Measurements from ENCODE around the gene MID1. TPM values are rescaled to one million over a fixed set of nuclear protein-coding genes. Genes with fewer than 3 reads are reported as not detected.

Gene MID1
- total RNA-seq, 1 donor from 2014 or later: 9.4 TPM

DNA sequence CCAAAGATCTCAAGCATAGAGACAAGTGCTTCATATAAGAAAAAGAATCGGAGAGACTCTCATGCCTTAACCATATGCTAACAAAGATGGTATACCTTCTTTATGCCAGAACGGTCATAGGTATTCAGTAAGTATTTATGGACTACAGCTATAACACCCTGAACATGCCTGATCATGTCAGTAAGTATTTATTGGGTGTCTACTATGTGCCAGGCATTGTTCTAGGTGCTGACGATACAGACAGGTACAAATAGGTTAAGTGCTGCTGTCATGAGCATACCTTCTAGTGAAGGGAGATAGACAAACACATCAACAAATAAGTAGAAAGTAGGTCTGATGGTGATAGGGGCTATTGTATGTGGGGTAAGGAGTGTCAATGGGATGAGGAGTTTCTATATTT is 9.5 kb upstream of the MID1 start:
- H3K27ac ChIP-seq (replicated peaks): no peak overlapping the region
- H3K9me3 ChIP-seq (replicated peaks): no peaks in the 10 kb centered on the region
- intact Hi-C loops (cut with micrococcal nuclease): loop anchor here (10.0 kb wide), 1 partner anchor 435 kb away; no protein-coding TSS in a partner anchor
- H3K4me3 ChIP-seq: no peak overlapping the region
- no peaks in the 10 kb centered on the region for H3K4me1 ChIP-seq
- H3K27me3 ChIP-seq (ENCODE audit: low read depth): no peaks in the 10 kb centered on the region
- H3K36me3 ChIP-seq: no peaks in the 10 kb centered on the region
- TF ChIP-seq, protein P1, sequence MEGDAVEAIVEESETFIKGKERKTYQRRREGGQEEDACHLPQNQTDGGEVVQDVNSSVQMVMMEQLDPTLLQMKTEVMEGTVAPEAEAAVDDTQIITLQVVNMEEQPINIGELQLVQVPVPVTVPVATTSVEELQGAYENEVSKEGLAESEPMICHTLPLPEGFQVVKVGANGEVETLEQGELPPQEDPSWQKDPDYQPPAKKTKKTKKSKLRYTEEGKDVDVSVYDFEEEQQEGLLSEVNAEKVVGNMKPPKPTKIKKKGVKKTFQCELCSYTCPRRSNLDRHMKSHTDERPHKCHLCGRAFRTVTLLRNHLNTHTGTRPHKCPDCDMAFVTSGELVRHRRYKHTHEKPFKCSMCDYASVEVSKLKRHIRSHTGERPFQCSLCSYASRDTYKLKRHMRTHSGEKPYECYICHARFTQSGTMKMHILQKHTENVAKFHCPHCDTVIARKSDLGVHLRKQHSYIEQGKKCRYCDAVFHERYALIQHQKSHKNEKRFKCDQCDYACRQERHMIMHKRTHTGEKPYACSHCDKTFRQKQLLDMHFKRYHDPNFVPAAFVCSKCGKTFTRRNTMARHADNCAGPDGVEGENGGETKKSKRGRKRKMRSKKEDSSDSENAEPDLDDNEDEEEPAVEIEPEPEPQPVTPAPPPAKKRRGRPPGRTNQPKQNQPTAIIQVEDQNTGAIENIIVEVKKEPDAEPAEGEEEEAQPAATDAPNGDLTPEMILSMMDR (IDR thresholded peaks at IDR 0.05; ENCODE audit: borderline replicate concordance): no peak
- DNase-seq: no peak

DNA sequence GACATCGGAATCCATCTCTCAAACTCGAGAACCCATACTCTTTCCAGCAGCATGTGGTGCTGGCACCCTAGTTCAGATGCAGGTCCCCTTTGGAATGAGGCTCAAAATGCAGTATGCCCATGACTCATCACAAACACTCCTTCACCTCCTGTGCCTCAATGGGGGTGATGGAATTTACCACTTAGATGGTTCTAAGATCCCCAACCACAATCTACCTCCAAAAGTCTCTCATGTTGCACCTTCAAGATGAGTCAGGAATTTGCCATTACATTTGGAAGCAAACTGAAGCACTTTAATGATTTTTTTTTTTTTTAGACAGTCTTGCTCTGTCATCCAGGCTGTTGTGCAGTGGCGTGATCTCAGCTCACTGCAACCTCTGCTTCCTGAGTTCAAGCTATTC is 8.5 kb upstream of the MID1 start:
- Histone ChIP-seq H3K36me3 (no peaks in the 10 kb centered on the region), H3K9me3 (replicated peaks) (no peaks in the 10 kb centered on the region), H3K27me3 (ENCODE audit: low read depth) (no peaks in the 10 kb centered on the region), H3K4me1 (no peaks in the 10 kb centered on the region), H3K4me3 (no peak overlapping the region), H3K27ac (replicated peaks) (no peak overlapping the region)
- TF ChIP-seq, protein P1 (IDR thresholded peaks at IDR 0.05; ENCODE audit: borderline replicate concordance): no peak
- intact Hi-C loops (cut with micrococcal nuclease): no loop called here
- no peak for DNase-seq

DNA sequence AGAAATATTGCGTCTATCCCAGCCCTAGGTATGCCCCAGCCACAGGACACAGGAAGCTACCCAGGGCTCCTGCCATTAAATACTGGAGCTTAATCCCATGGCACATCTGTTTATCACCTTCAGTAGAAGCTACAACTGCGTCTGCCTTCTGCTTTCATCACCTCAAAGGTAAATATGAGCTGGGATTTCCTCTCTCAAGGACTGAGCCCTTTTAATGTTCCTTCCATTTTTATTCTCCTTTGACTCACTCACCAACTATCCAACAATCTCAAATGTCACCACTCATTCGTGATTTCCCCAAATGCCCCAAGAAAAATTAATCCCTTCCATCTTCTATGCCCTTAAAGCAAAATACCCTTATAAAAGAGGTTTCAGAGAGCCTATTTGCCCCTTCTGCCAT is 1.8 kb upstream of the MID1 start:
- TF ChIP-seq, protein P1 (IDR thresholded peaks at IDR 0.05; ENCODE audit: borderline replicate concordance): no peak
- DNase-seq: no peak
- Histone ChIP-seq H3K27ac (replicated peaks) (no peak overlapping the region), H3K4me3 (no peak overlapping the region), H3K9me3 (replicated peaks) (no peaks in the 10 kb centered on the region), H3K36me3 (no peaks in the 10 kb centered on the region), H3K4me1 (no peaks in the 10 kb centered on the region), H3K27me3 (ENCODE audit: low read depth) (no peaks in the 10 kb centered on the region)
- intact Hi-C loops (cut with micrococcal nuclease): no loop called here

DNA sequence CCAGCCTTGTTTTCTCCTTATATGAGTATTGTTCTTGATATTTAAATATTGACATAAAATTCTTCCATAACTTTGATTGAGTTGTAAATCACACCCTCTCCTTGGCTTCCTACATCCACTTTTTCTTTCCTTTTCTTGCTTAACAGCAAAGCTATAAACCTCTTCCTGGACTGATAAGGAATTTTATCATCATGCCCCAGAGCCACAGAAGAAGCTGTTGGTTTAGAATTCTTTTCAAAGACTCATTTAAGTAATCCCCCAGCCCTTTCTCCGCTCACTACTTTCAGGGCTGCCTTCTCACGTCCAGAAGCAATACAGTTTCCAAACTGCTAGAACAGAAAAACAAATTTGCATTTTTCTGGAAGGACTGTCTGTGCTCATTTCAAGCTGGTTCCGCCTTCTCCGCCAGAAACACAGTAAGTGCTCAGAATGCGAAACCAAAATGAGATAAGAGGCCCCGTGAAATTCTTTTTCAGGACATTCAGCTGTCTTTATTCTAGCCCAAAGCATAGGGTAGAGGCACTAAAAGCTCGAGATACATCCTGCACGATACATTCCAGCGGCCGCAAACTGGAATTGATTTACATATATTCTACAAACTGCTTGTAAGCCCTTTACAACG is 849 bp downstream of the MID1 start:
- TF ChIP-seq, protein P1 (IDR thresholded peaks at IDR 0.05; ENCODE audit: borderline replicate concordance): no peak
- Histone ChIP-seq H3K27me3 (ENCODE audit: low read depth) (no peaks in the 10 kb centered on the region), H3K9me3 (replicated peaks) (no peaks in the 10 kb centered on the region), H3K36me3 (no peaks in the 10 kb centered on the region), H3K4me1 (no peaks in the 10 kb centered on the region), H3K27ac (replicated peaks) (peak overlapping the region; percentile 73), H3K4me3 (peak overlapping the region; percentile 75)
- no peak for DNase-seq
- intact Hi-C loops (cut with micrococcal nuclease): no loop called here

DNA sequence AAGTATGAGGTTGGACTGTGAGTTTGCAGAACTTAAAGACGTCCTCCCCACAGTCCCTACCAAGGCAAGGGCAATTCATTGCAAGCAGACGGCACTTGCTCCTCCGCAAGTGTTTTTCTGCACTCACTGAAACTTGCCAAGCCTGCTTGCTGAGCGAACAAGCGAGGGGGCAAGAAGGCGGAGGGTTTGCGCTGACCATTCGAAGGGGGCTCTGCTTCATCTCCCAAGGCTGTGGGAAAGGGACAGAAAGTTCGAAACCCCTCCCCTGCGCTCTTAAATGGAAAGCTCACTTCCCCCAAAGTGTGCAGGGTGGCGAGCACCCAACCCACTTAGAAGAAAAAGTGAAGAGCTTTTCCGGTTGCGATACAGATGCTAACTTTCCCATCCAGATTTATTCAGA is 1.4 kb downstream of the MID1 start:
- H3K4me3 ChIP-seq: peak overlapping the region; percentile 75
- H3K27me3 ChIP-seq (ENCODE audit: low read depth): no peaks in the 10 kb centered on the region
- DNase-seq: no peak
- TF ChIP-seq, protein P1 (IDR thresholded peaks at IDR 0.05; ENCODE audit: borderline replicate concordance): no peak
- H3K4me1 ChIP-seq: no peaks in the 10 kb centered on the region
- no peaks in the 10 kb centered on the region for H3K9me3 ChIP-seq (replicated peaks)
- intact Hi-C loops (cut with micrococcal nuclease): no loop called here
- H3K36me3 ChIP-seq: no peaks in the 10 kb centered on the region
- H3K27ac ChIP-seq (replicated peaks): peak overlapping the region; percentile 73

Data from left ventricle myocardium inferior (tissue), 1 donor.